Natural killer cell (primary cell): ENCODE measurements around the gene GREB1. TPM values are rescaled to one million over a fixed set of nuclear protein-coding genes. Genes with fewer than 3 reads are reported as not detected.

Source experiments
- ATAC-seq, 3 donors: fragments of 150-1000 bp in 2 of 3; fragments of 200-7000 bp in 1 of 3; cut with Tn5 transposase; 1 replicate in 1 of 3; 2 replicates in 2 of 3; pipeline ENCODE4 v1.10.0; 2021; ENCODE audit warnings: mild to moderate bottlenecking in 2 of 3, moderate library complexity in 2 of 3
- DNase-seq, 2 donors: peaks; one replicate each; pipeline versions ENCODE4 v3.0.0 to v3.0.0-alpha.2; 2013 to 2021; ENCODE audit warnings: mixed read lengths in 1 of 2
- H3K27ac ChIP-seq: one replicate; pipeline ENCODE4 v1.5.1; 2013; ENCODE audit warnings: mild to moderate bottlenecking, low read length
- H3K27me3 ChIP-seq: one replicate; pipeline ENCODE4 v1.6.1; 2013; ENCODE audit warnings: low read length; ENCODE audit not compliant: control insufficient read depth, insufficient read depth
- H3K36me3 ChIP-seq: one replicate; pipeline ENCODE4 v1.6.1; 2013; ENCODE audit warnings: low read length; ENCODE audit not compliant: control insufficient read depth, insufficient read depth
- H3K4me1 ChIP-seq: one replicate; pipeline ENCODE4 v1.6.1; 2013; ENCODE audit warnings: low read length; ENCODE audit not compliant: control insufficient read depth, insufficient read depth
- H3K4me3 ChIP-seq: one replicate; pipeline ENCODE4 v1.5.1; 2013; ENCODE audit warnings: low read length
- H3K9me3 ChIP-seq: one replicate; pipeline ENCODE4 v1.6.1; 2013; ENCODE audit warnings: low read length; ENCODE audit not compliant: control insufficient read depth, insufficient read depth
- H3K27ac Mint-ChIP-seq, 2 donors: one replicate each; pipeline ENCODE4 v1.8.0; 2022; ENCODE audit warnings: mild to moderate bottlenecking in 2 of 2, mixed read lengths in 2 of 2, moderate library complexity in 1 of 2
- H3K27me3 Mint-ChIP-seq, 2 donors: one replicate each; pipeline ENCODE4 v1.8.0; 2022; ENCODE audit warnings: low read depth in 2 of 2, mixed read lengths in 2 of 2
- H3K36me3 Mint-ChIP-seq: one replicate; pipeline ENCODE4 v1.8.0; 2022; ENCODE audit warnings: mixed read lengths
- H3K4me1 Mint-ChIP-seq, 2 donors: one replicate each; pipeline ENCODE4 v1.8.0; 2022; ENCODE audit warnings: mixed read lengths in 2 of 2
- H3K4me3 Mint-ChIP-seq: one replicate; pipeline ENCODE4 v1.8.0; 2022; ENCODE audit warnings: mild to moderate bottlenecking, moderate library complexity, mixed read lengths
- H3K9me3 Mint-ChIP-seq, 2 donors: one replicate each; pipeline ENCODE4 v1.8.0; 2022; ENCODE audit warnings: mixed read lengths in 2 of 2
- CTCF ChIP-seq: fragments of 200-600 bp; IDR thresholded peaks from one replicate; pipeline ENCODE4 v1.8.0; 2022; ENCODE audit warnings: antibody characterized with exemption
- WGBS: methylation state at CpG from one replicate; pipeline ENCODE4 v1.1.7; 2013; ENCODE audit warnings: missing lambda C conversion rate; ENCODE audit not compliant: insufficient coverage; 5-methylcytosine and 5-hydroxymethylcytosine counted together
- intact Hi-C: fragments of 100-400 bp; cut with micrococcal nuclease; formaldehyde crosslinking; loops from one replicate; pipeline ENCODE4 v1.14.2; 2022
- total RNA-seq, 4 donors: library from RNA; stranded (reverse); fragments of 120-200 nt in 1 of 4; gene quantifications; one replicate each; pipeline versions ENCODE4 v1.2.3 to v1.2.4, GENCODE V29; 2013 to 2022

GREB1 gene
- total RNA-seq, 3 donors from 2014 or later (not counting 1 experiment from before 2014, with no cell fraction given): 0.85 to 2.5 (median 2.4) TPM

- no peak overlapping the region for H3K27ac Mint-ChIP-seq
- H3K4me3 Mint-ChIP-seq: no peak overlapping the region
These were observed 122.8 kb downstream of the GREB1 start for GRCh38 chr2:11656671-11657101.

GRCh38 chr2:11657195-11657594, 123.3 kb downstream of the GREB1 start:
- Histone ChIP-seq H3K4me1 (no peaks in the 10 kb centered on the region), H3K36me3 (no peaks in the 10 kb centered on the region), H3K27ac (no peak overlapping the region), H3K4me3 (no peak overlapping the region), H3K27me3 (no peaks in the 10 kb centered on the region), H3K9me3 (no peaks in the 10 kb centered on the region)
- H3K4me3 Mint-ChIP-seq: no peak overlapping the region
- no peak for TF ChIP-seq CTCF
- ATAC-seq: no peak
- H3K27ac Mint-ChIP-seq: no peak overlapping the region
- H3K9me3 Mint-ChIP-seq: peaks cover 0 to 2% of the 10 kb centered on the region in 2 donors
- WGBS: 91% methylated on average over 10 of the region's 11 CpGs
- peaks cover 12 to 14% of the 10 kb centered on the region in 2 donors for H3K27me3 Mint-ChIP-seq
- intact Hi-C loops: no loop called here
- DNase-seq: no peak
- no peaks in the 10 kb centered on the region for H3K36me3 Mint-ChIP-seq
- no peaks in the 10 kb centered on the region for H3K4me1 Mint-ChIP-seq

More at GRCh38 chr2:11656671-11657101, 122.8 kb downstream of the GREB1 start:
- no peak for TF ChIP-seq CTCF
- H3K4me1 ChIP-seq: no peaks in the 10 kb centered on the region
- no peak overlapping the region for H3K27ac ChIP-seq
- H3K36me3 Mint-ChIP-seq: no peaks in the 10 kb centered on the region
- H3K9me3 ChIP-seq: no peaks in the 10 kb centered on the region
- ATAC-seq (no peak), DNase-seq (no peak)
- no peaks in the 10 kb centered on the region for H3K36me3 ChIP-seq
- WGBS: 89% methylated on average over 31 of the region's 31 CpGs
- no peak overlapping the region for H3K4me3 ChIP-seq
- intact Hi-C loops: no loop called here
- no peaks in the 10 kb centered on the region for H3K27me3 ChIP-seq
- H3K9me3 Mint-ChIP-seq: no peaks in the 10 kb centered on the region
- H3K4me1 Mint-ChIP-seq: no peaks in the 10 kb centered on the region
- H3K27me3 Mint-ChIP-seq: peaks cover 8 to 10% of the 10 kb centered on the region in 2 donors

- Histone ChIP-seq H3K27me3 (no peaks in the 10 kb centered on the region), H3K9me3 (no peaks in the 10 kb centered on the region), H3K4me3 (no peak overlapping the region), H3K27ac (no peak overlapping the region), H3K36me3 (no peaks in the 10 kb centered on the region), H3K4me1 (no peaks in the 10 kb centered on the region)
- intact Hi-C loops: no loop called here
- ATAC-seq (no peak), DNase-seq (no peak)
- WGBS: 86% methylated on average over 11 of the region's 11 CpGs
- no peak for TF ChIP-seq CTCF
- Mint-ChIP-seq H3K4me1 (no peaks in the 10 kb centered on the region), H3K27me3 (peaks cover 16 to 17% of the 10 kb centered on the region in 2 donors), H3K36me3 (no peaks in the 10 kb centered on the region), H3K9me3 (peaks cover 0 to 4% of the 10 kb centered on the region in 2 donors), H3K27ac (no peak overlapping the region), H3K4me3 (no peak overlapping the region)
These were observed 123.8 kb downstream of the GREB1 start for GRCh38 chr2:11657646-11658045.
